ENCODE results near the gene CLASP1. TPM values are rescaled to one million over a fixed set of nuclear protein-coding genes. Genes with fewer than 3 reads are reported as not detected.
"Not testable (repeated sequence)": the region's sequence is repeated elsewhere in the genome, so short reads cannot be mapped to it uniquely, and the experiment has no call there.

The CLASP1 gene
- total RNA-seq, 2 experiments from 2014 or later, result 122 to 126 TPM

DNA sequence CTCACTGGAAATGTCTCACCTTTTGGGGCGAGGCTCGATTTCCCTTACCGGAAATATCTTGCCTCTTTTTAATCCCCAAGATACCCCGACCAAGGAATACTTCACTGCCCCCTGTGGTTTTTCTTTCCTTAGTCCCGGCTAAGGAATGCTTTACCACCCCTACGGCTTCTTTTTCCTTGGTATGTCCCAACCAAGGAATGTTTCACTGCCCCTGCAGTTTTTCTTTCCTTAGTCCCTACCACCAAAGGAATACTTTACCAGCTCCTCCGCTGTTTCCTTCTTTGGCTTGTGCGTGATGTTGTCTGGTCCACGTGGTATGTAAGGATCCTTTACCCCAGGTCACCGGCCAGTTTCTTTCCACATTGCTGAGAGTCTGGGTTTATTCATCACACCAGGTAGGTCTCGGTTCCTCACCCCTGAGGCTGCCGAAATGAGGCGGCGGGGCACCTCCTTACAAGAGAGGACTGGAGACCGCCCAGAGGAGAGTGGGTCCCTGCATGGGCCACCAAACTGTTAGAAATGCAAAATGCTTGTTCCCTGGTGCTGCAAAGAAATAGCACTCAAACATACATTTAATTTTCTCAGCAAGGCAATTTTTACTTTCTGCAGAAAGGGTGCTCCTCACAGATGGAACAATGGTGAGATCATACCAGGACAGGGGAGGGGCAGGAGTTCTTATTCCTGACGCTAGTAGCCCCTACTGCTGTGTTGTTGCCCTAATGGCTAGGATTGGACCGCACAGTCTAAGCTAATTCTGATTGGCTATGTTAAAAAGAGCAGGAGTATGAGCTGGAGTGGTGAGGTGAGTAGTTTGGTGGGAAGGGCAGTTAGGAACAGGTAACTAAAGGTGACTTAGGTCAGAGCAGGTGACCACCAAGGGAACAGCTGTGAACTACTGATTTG, 33.4 kb upstream of the CLASP1 start:
- no peak overlapping the region for H3K27ac Mint-ChIP-seq
- ChIA-PET POLR2A (no interaction called here), CTCF (no interaction called here)
- peaks cover 14% of the 10 kb centered on the region for H3K36me3 Mint-ChIP-seq
- DNase-seq, result no peak
- no peak overlapping the region for H3K4me3 Mint-ChIP-seq
- H3K27me3 Mint-ChIP-seq, result no peaks in the 10 kb centered on the region
- H3K9me3 Mint-ChIP-seq, result peaks cover 44% of the 10 kb centered on the region
- intact Hi-C loops (cut with micrococcal nuclease), result no loop called here
- H3K4me1 Mint-ChIP-seq (ENCODE audit: low read depth), result no peaks in the 10 kb centered on the region

DNA sequence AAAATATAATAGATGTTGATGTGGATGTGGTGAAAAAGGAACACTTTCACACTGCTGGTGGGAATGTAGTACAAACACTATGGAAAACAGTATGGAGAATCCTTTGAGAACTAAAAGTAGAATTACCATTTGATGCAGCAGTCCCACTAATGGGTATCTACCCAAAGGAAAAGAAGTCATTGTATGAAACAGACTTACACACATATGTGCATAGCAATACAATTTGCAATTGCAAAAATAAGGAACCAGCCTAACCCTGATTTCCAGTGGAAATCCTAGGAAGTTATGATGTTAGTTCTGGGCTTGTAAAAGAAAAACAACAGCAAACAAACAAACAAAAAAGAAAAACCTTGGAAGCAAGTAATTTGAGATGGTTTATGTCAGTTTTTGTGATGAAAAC, 28.6 kb upstream of the CLASP1 start:
- intact Hi-C loops (cut with micrococcal nuclease), result no loop called here
- CTCF ChIA-PET, result interaction anchor here (0.6 kb wide), 1 partner anchor 28 kb away, joined by 5 read pairs; the partner anchor contains the start of gene CLASP1
- DNase-seq, result no peak
- POLR2A ChIA-PET, result interaction anchor here (2.1 kb wide), 1 partner anchor 21 kb away, joined by 5 read pairs; no protein-coding TSS in a partner anchor
- Mint-ChIP-seq H3K9me3 (peaks cover 67% of the 10 kb centered on the region), H3K4me1 (ENCODE audit: low read depth) (no peaks in the 10 kb centered on the region), H3K27ac (no peak overlapping the region), H3K27me3 (no peaks in the 10 kb centered on the region), H3K4me3 (no peak overlapping the region), H3K36me3 (peaks cover 16% of the 10 kb centered on the region)

DNA sequence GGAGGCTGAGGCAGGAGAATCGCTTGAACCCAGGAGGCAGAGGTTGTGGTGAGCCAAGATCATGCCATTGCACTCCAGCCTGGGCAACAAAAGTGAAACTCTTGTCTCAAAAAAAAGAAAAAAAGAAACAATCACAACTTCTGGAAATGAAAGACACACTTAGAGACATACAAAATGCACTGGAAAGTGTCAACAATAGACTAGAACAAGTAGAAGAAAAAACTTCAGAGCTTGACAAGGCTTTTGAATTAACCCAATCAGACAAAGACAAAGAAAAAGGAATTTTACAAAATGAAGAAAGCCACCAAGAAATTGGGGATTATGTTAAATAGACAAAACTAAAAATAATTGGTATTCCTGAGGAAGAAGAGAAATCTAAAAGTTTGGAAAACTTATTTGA, 22.4 kb upstream of the CLASP1 start:
- intact Hi-C loops (cut with micrococcal nuclease); H3K27ac Mint-ChIP-seq; H3K4me1 Mint-ChIP-seq (ENCODE audit: low read depth); DNase-seq; H3K4me3 Mint-ChIP-seq; CTCF ChIA-PET; H3K27me3 Mint-ChIP-seq; POLR2A ChIA-PET: not testable (repeated sequence)
- peaks cover 17% of the 10 kb centered on the region for H3K36me3 Mint-ChIP-seq
- H3K9me3 Mint-ChIP-seq, result peaks cover 46% of the 10 kb centered on the region

DNA sequence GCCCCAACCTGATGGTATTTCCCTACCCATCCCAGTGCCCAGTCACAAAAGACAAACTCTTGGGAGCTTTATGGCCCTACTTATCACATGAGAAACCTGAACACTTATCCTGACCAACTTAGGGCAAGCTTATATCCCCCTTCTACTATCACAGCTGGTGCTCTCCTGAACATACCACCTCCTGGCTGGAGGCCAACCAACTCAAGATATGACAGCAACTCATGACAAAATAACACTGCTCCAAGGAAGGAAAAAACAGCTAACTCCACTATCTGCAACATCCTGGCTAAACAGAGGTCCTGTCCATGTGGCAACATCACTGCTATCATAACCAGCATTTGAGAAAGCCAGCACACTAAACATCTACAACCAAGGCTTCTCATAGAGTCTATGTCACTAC, 20.9 kb upstream of the CLASP1 start:
- Mint-ChIP-seq H3K4me1 (ENCODE audit: low read depth) (no peaks in the 10 kb centered on the region), H3K4me3 (no peak overlapping the region), H3K36me3 (peaks cover 11% of the 10 kb centered on the region), H3K27me3 (peaks cover 2% of the 10 kb centered on the region), H3K27ac (no peak overlapping the region), H3K9me3 (peaks cover 33% of the 10 kb centered on the region)
- ChIA-PET POLR2A (no interaction called here), CTCF (no interaction called here)
- no peak for DNase-seq
- intact Hi-C loops (cut with micrococcal nuclease), result no loop called here

DNA sequence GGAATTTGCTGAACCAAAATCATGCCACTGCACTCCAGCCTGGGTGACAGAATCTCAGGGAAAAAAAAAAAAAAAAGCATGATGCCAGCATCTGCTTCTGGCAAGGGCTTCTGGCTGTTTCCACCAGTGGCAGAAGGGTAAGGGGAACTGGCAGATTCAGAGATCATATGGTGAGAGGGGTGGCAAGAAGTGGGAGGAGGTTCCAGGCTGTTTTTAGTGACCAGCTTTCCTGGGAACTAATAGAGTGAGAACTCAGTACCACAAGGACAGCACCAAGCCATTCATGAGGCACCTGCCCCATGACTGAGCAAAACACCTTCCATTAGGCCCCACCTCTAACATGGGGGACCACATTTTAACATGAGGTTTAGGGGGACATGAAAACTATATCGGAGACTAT, 18.4 kb upstream of the CLASP1 start:
- POLR2A ChIA-PET, result no interaction called here
- H3K27me3 Mint-ChIP-seq, result peaks cover 2% of the 10 kb centered on the region
- no peak overlapping the region for H3K27ac Mint-ChIP-seq
- peaks cover 5% of the 10 kb centered on the region for H3K4me1 Mint-ChIP-seq (ENCODE audit: low read depth)
- H3K9me3 Mint-ChIP-seq, result peaks cover 12% of the 10 kb centered on the region
- peaks cover 9% of the 10 kb centered on the region for H3K36me3 Mint-ChIP-seq
- CTCF ChIA-PET, result no interaction called here
- no peak overlapping the region for H3K4me3 Mint-ChIP-seq
- no peak for DNase-seq
- intact Hi-C loops (cut with micrococcal nuclease), result no loop called here

DNA sequence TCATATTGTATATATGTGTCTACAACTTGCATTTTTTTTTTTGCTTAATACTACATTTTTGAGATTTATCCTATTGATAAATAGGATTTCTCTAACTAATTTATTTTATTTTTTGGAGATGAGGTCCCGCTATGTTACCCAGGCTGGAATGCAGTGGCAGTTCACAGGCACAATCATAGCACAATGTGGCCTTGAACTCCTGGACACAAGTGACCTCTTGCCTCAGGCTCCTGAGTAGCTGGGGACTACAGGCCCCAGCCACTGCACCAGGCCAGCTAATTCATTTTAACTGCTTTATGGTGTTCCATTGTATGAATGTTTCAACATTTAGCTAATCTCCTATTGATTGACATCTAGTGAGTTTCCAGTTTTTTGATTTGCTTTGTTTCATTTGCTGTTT, 16.8 kb upstream of the CLASP1 start:
- Mint-ChIP-seq H3K27ac (no peak overlapping the region), H3K4me3 (no peak overlapping the region), H3K36me3 (peaks cover 5% of the 10 kb centered on the region), H3K4me1 (ENCODE audit: low read depth) (peaks cover 7% of the 10 kb centered on the region), H3K27me3 (no peaks in the 10 kb centered on the region), H3K9me3 (peaks cover 2% of the 10 kb centered on the region)
- POLR2A ChIA-PET, result interaction anchor here (0.7 kb wide), 1 partner anchor 16 kb away, joined by 3 read pairs; no protein-coding TSS in a partner anchor
- intact Hi-C loops (cut with micrococcal nuclease), result no loop called here
- CTCF ChIA-PET, result no interaction called here
- no peak for DNase-seq

DNA sequence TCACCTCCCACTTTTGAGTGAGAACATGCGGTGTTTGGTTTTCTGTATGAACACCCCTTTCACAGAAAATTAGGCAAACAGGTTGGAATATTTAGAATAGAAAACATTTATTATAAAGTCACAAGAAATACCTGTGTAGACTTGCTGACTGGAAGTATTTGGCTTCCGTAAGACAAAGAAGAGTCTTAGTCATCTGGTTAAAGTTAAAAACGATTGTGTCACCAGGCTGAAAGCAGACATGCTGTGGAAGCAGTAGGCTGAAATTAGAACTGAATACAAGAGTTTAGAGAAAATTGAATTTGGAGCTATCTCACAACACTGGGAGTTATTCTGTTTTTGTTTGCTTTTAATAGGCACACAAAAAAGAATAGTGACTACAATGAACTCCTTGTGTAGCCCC, 16.2 kb upstream of the CLASP1 start:
- intact Hi-C loops (cut with micrococcal nuclease), result no loop called here
- Mint-ChIP-seq H3K9me3 (no peaks in the 10 kb centered on the region), H3K27me3 (no peaks in the 10 kb centered on the region), H3K27ac (no peak overlapping the region), H3K4me3 (no peak overlapping the region), H3K4me1 (ENCODE audit: low read depth) (peaks cover 7% of the 10 kb centered on the region), H3K36me3 (peaks cover under 1% of the 10 kb centered on the region)
- ChIA-PET CTCF (no interaction called here), POLR2A (no interaction called here)
- no peak for DNase-seq

DNA sequence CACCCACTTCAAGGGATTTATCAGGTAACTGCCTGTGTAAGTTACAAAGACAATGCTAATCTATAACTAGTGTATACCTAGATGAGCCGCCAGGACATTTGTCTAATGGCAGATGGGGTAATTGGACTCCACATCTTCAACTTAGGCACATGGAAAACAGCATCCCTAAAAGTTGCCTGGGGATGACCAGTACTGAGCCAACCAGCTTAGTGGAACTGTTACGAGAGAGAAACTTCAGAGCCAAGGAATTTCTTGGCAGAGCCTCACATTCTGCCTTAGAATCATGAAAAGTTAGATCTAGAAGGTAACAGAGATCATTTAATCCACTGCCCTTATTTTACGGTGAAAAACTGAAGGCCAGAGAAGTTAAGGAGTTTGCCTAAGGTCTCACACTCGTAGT, 15.5 kb upstream of the CLASP1 start:
- no peaks in the 10 kb centered on the region for H3K36me3 Mint-ChIP-seq
- CTCF ChIA-PET, result no interaction called here
- intact Hi-C loops (cut with micrococcal nuclease), result no loop called here
- no peak overlapping the region for H3K27ac Mint-ChIP-seq
- POLR2A ChIA-PET, result no interaction called here
- H3K4me3 Mint-ChIP-seq, result no peak overlapping the region
- H3K4me1 Mint-ChIP-seq (ENCODE audit: low read depth), result peaks cover 7% of the 10 kb centered on the region
- no peak for DNase-seq
- H3K9me3 Mint-ChIP-seq, result no peaks in the 10 kb centered on the region
- H3K27me3 Mint-ChIP-seq, result no peaks in the 10 kb centered on the region

DNA sequence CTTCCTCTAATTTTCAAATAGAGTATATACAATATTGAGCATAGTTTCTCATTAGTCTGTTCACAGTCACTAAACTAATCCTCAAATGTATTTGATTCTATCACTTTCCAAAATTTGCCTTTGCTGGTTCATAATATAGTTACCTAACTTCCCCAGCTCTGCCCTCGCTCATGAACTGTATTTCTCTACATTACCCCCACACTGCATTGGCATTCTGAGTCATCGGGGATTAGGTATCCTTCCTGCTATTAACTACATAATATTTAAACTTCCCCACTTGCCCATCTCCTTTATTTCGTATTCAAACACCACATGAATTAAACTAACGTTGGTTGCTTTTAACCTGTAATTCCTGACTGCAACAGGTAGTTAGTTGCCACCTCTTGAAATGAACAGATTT, 14.8 kb upstream of the CLASP1 start:
- POLR2A ChIA-PET, result no interaction called here
- H3K9me3 Mint-ChIP-seq, result no peaks in the 10 kb centered on the region
- no peaks in the 10 kb centered on the region for H3K27me3 Mint-ChIP-seq
- CTCF ChIA-PET, result no interaction called here
- intact Hi-C loops (cut with micrococcal nuclease), result no loop called here
- H3K4me3 Mint-ChIP-seq, result no peak overlapping the region
- no peak overlapping the region for H3K27ac Mint-ChIP-seq
- H3K36me3 Mint-ChIP-seq, result peaks cover under 1% of the 10 kb centered on the region
- peaks cover 7% of the 10 kb centered on the region for H3K4me1 Mint-ChIP-seq (ENCODE audit: low read depth)
- no peak for DNase-seq

DNA sequence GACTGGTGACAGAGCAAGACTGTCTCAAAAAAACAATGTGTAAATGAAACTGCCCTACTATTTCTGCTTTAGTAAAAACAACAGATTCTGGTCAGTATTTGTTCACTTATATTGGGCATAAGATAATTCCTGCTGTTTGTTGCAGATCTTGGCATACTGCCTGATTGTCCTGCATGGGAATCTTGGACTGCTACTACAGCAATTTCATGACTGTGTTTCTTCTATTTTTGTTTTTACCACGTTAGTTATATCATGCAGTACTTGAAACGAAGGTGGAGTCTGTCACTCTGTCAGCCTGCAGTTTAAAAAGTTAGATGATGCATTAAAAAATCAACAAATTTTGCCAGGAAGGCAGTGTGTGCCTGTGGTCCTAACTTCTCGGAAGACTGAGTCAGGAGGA, 14.2 kb upstream of the CLASP1 start:
- intact Hi-C loops (cut with micrococcal nuclease), result no loop called here
- Mint-ChIP-seq H3K27ac (no peak overlapping the region), H3K27me3 (no peaks in the 10 kb centered on the region), H3K9me3 (no peaks in the 10 kb centered on the region), H3K4me1 (ENCODE audit: low read depth) (peaks cover 11% of the 10 kb centered on the region), H3K36me3 (peaks cover 6% of the 10 kb centered on the region), H3K4me3 (no peak overlapping the region)
- ChIA-PET POLR2A (no interaction called here), CTCF (no interaction called here)
- DNase-seq, result no peak

GRCh38 chr2:121662656-121663055, 13.4 kb upstream of the CLASP1 start:
- no peaks in the 10 kb centered on the region for H3K27me3 Mint-ChIP-seq
- intact Hi-C loops (cut with micrococcal nuclease), result no loop called here
- peaks cover 6% of the 10 kb centered on the region for H3K36me3 Mint-ChIP-seq
- no peak for DNase-seq
- no peak overlapping the region for H3K4me3 Mint-ChIP-seq
- no peak overlapping the region for H3K27ac Mint-ChIP-seq
- ChIA-PET POLR2A (no interaction called here), CTCF (no interaction called here)
- peaks cover 11% of the 10 kb centered on the region for H3K4me1 Mint-ChIP-seq (ENCODE audit: low read depth)
- no peaks in the 10 kb centered on the region for H3K9me3 Mint-ChIP-seq

GRCh38 chr2:121659933-121660332, 10.7 kb upstream of the CLASP1 start:
- intact Hi-C loops (cut with micrococcal nuclease), result no loop called here
- Mint-ChIP-seq H3K4me3 (no peak overlapping the region), H3K27me3 (no peaks in the 10 kb centered on the region), H3K9me3 (no peaks in the 10 kb centered on the region), H3K27ac (no peak overlapping the region), H3K36me3 (peaks cover 6% of the 10 kb centered on the region), H3K4me1 (ENCODE audit: low read depth) (peaks cover 11% of the 10 kb centered on the region)
- no peak for DNase-seq
- ChIA-PET CTCF (no interaction called here), POLR2A (no interaction called here)

DNA sequence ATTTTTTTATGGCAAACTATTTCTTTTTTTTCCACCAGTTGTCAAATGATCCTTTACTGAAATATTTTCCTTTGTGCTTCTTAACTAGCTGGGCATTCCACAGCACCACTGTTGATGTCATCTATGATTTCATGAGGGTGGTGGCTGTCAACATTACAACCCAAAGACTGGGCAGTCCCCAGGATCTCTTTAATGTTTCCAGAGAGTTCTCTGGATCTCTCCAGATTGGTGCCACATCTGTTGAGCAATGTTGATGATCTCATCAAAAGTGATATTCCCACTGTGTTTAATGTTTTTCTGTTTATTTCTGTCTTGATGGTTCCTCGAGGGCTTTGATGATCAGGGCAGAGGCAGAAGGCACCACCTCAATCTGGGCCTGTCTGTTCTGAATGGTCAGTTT, 9.1 kb upstream of the CLASP1 start:
- DNase-seq; H3K9me3 Mint-ChIP-seq; intact Hi-C loops (cut with micrococcal nuclease); H3K27ac Mint-ChIP-seq; H3K4me3 Mint-ChIP-seq; CTCF ChIA-PET; POLR2A ChIA-PET; H3K27me3 Mint-ChIP-seq: not testable (repeated sequence)
- peaks cover 15% of the 10 kb centered on the region for H3K4me1 Mint-ChIP-seq (ENCODE audit: low read depth)
- H3K36me3 Mint-ChIP-seq, result peaks cover 12% of the 10 kb centered on the region

Measured in activated CD4-positive, alpha-beta memory T cell treated with anti-CD3 and anti-CD28 coated beads for 36 hours (primary cell).